HepG2 (cell line): ENCODE results near the gene ACAD11. TPM values are rescaled to one million over a fixed set of nuclear protein-coding genes. Genes with fewer than 3 reads are reported as not detected.
"Not testable (repeated sequence)": the region's sequence is repeated elsewhere in the genome, so short reads cannot be mapped to it uniquely, and the experiment has no call there.

ENCODE experiments used
- ATAC-seq: fragments of 200-7000 bp; cut with Tn5 transposase; 3 replicates; pipeline ENCODE4 v1.9.1; 2020; ENCODE audit warnings: mild to moderate bottlenecking, moderate library complexity
- BruUV-seq: library from RNA; stranded (reverse); fragments of 400-500 nt; replicated peaks from 2 replicates; lab custom pipeline; 2021; lab: Mats Ljungman, UMichigan
- CTCF ChIA-PET: fragments of 300-600 bp; formaldehyde crosslinking; extraction: SDS; loops from one replicate; lab custom pipeline; 2021; ENCODE audit warnings: low total read pairs, inconsistent platforms, low intra/inter-chr PET ratio; lab: Yijun Ruan, JAX
- POLR2A ChIA-PET: fragments of 350-600 bp; sonication (Branson Sonifier 250); formaldehyde crosslinking; loops from one replicate; lab custom pipeline; 2020; ENCODE audit warnings: antibody characterized with exemption, inconsistent platforms; lab: Yijun Ruan, JAX
- DNase-seq: peaks from one replicate; pipeline ENCODE4 v3.0.0-alpha.2; 2015; ENCODE audit warnings: low spot score
- FAIRE-seq: peaks from 3 replicates; lab custom pipeline; 2011; peaks lifted over from hg19 to GRCh38; lab: Jason Lieb, UNC
- H2AFZ ChIP-seq: one replicate; pipeline ENCODE4 v1.6.1; 2011; ENCODE audit warnings: low read length, inconsistent platforms
- H3K27ac ChIP-seq: fragments of 300-600 bp; 3 replicates; pipeline ENCODE4 v1.8.0; 2011; ENCODE audit warnings: mixed run types, mild to moderate bottlenecking, mixed read lengths, low read length, inconsistent platforms; ENCODE audit not compliant: insufficient read depth; ENCODE audit errors: extremely low read length
- H3K27me3 ChIP-seq, 2 experiments: fragments of 200-600 bp in 1 of 2; 2 replicates in 1 of 2; 3 replicates in 1 of 2; pipeline versions ENCODE4 v1.6.0 to v1.8.0; 2011; ENCODE audit warnings: low read length in 2 of 2, mild to moderate bottlenecking in 2 of 2, moderate library complexity in 2 of 2, inconsistent platforms in 1 of 2; ENCODE audit not compliant: insufficient read depth in 2 of 2, control insufficient read depth in 1 of 2
- H3K36me3 ChIP-seq, 2 experiments: fragments of 200-600 bp in 1 of 2; replicated peaks in 1 of 2; 2 replicates in 1 of 2; 3 replicates in 1 of 2; pipeline versions ENCODE4 v1.5.1 to v1.8.0; 2011; ENCODE audit warnings: low read length in 2 of 2, inconsistent platforms in 1 of 2; ENCODE audit not compliant: insufficient read depth in 2 of 2, control insufficient read depth in 1 of 2
- H3K4me1 ChIP-seq: 2 replicates; pipeline ENCODE4 v1.5.1; 2012; ENCODE audit warnings: low read length, inconsistent platforms; ENCODE audit not compliant: insufficient read depth
- H3K4me2 ChIP-seq: 2 replicates; pipeline ENCODE4 v1.6.0; 2011; ENCODE audit warnings: low read depth, low read length, inconsistent platforms
- H3K4me3 ChIP-seq, 3 experiments: fragments of 200-600 bp in 1 of 3; sonication (generic), shearing (Covaris generic) in 1 of 3; replicated peaks in 1 of 3; 2 replicates each; pipeline ENCODE4 v1.5.1; 2011 to 2016; ENCODE audit warnings: low read length in 3 of 3, inconsistent platforms in 2 of 3, low read depth in 2 of 3, mild to moderate bottlenecking in 2 of 3, control low read depth in 1 of 3, mixed read lengths in 1 of 3; ENCODE audit not compliant: insufficient read depth in 1 of 3
- H3K79me2 ChIP-seq: one replicate; pipeline ENCODE4 v1.6.1; 2011; ENCODE audit warnings: low read length, inconsistent platforms; ENCODE audit not compliant: insufficient read depth
- H3K9ac ChIP-seq: 2 replicates; pipeline ENCODE4 v1.6.0; 2011; ENCODE audit warnings: mild to moderate bottlenecking, low read depth, low read length, inconsistent platforms; ENCODE audit not compliant: insufficient read depth
- H3K9me3 ChIP-seq: 2 replicates; pipeline ENCODE4 v1.5.1; 2012; ENCODE audit warnings: mild to moderate bottlenecking, low read length
- H4K20me1 ChIP-seq: 2 replicates; pipeline ENCODE4 v1.6.0; 2011; ENCODE audit warnings: inconsistent platforms, mild to moderate bottlenecking, low read length, moderate library complexity; ENCODE audit not compliant: insufficient read depth
- GMEB2 ChIP-seq: IDR thresholded peaks from 2 replicates; pipeline ENCODE4 v1.6.1; 2016; ENCODE audit warnings: missing biosample characterization, missing genetic modification reagents, low read depth
- MED8 ChIP-seq: sonication (generic); formaldehyde crosslinking; IDR thresholded peaks from 2 replicates; pipeline ENCODE4 v1.8.1; 2023; ENCODE audit warnings: mild to moderate bottlenecking, missing genetic modification reagents; ENCODE audit not compliant: insufficient replicate concordance
- MYC ChIP-seq: sonication (generic); formaldehyde crosslinking; IDR thresholded peaks from 2 replicates; pipeline ENCODE4 v1.9.0; 2021; ENCODE audit warnings: missing genetic modification reagents, borderline replicate concordance
- RFX5 ChIP-seq: IDR thresholded peaks from 2 replicates; pipeline ENCODE4 v1.6.1; 2011; ENCODE audit warnings: low read depth, low read length, improper control_type of control experiment
- USF2 ChIP-seq, 2 experiments: sonication (generic) in 1 of 2; formaldehyde crosslinking in 1 of 2; IDR thresholded peaks; 2 replicates each; pipeline versions ENCODE4 v1.5.1 to v1.6.1; 2011 to 2020; ENCODE audit warnings: borderline replicate concordance in 1 of 2, low read depth in 1 of 2, low read length in 1 of 2, mild to moderate bottlenecking in 1 of 2, missing genetic modification reagents in 1 of 2, moderate library complexity in 1 of 2
- ZBTB14 ChIP-seq: sonication (generic); formaldehyde crosslinking; IDR thresholded peaks from 2 replicates; pipeline ENCODE4 v1.4.0; 2020; ENCODE audit warnings: missing genetic modification reagents
- ZBTB44 ChIP-seq: sonication (generic); formaldehyde crosslinking; IDR thresholded peaks from 2 replicates; pipeline ENCODE4 v1.4.0; 2020; ENCODE audit warnings: missing genetic modification reagents
- ZNF773 ChIP-seq: sonication (generic); formaldehyde crosslinking; IDR thresholded peaks from 2 replicates; pipeline ENCODE4 v1.4.0; 2020; ENCODE audit warnings: missing genetic modification reagents, borderline replicate concordance
- ZNF784 ChIP-seq: sonication (generic); formaldehyde crosslinking; IDR thresholded peaks from 2 replicates; pipeline ENCODE4 v1.5.1; 2020; ENCODE audit warnings: missing genetic modification reagents, mild to moderate bottlenecking, borderline replicate concordance
- WGBS: methylation state at CpG from one replicate; pipeline ENCODE4 v1.1.6; 2017; ENCODE audit warnings: low lambda C conversion rate; 5-methylcytosine and 5-hydroxymethylcytosine counted together
- in situ Hi-C: cut with HindIII; loops from 2 replicates; pipeline ENCODE4 v1.10.0; 2017; ENCODE audit warnings: low pct_unique_long_range_greater_than_20kb; ENCODE audit not compliant: extremely low pct_ligation_motif_present
- intact Hi-C: fragments of 100-400 bp; cut with micrococcal nuclease; formaldehyde crosslinking; loops from one replicate; pipeline ENCODE4 v1.10.0; 2022; ENCODE audit not compliant: unreplicated experiment
- polyA plus RNA-seq, 8 experiments: library from polyadenylated mRNA; depleted of rRNA in 3 of 8; stranded (reverse) in 7 of 8; unstranded in 1 of 8; fragments of >200 nt; fragmentation: Illumina TruSeq in 4 of 8; extraction: Trizol in 4 of 8; gene quantifications; 2 replicates each; pipeline versions ENCODE4 v1.2.1 to v1.2.3, GENCODE V29; 2011 to 2016; ENCODE audit warnings: low read depth in 4 of 8, missing spikeins in 1 of 8, mixed read lengths in 1 of 8; ENCODE audit not compliant: insufficient read depth in 1 of 8
- total RNA-seq, 5 experiments: library from RNA; depleted of rRNA; stranded (reverse); fragments of >200 nt; fragmentation: Illumina TruSeq; extraction: Trizol; gene quantifications; 2 replicates each; pipeline ENCODE4 v1.2.3, GENCODE V29; 2016; ENCODE audit warnings: low read depth in 1 of 5

ACAD11 gene
- total and polyA plus RNA-seq, 2 of the 13 experiments (the other 11 are each of a cell fraction or from before 2014, with no cell fraction given) = 30.6 to 56.9 TPM

- H3K4me2 ChIP-seq, H3K9me3 ChIP-seq, H3K4me1 ChIP-seq, H3K4me3 ChIP-seq, H3K27ac ChIP-seq, H4K20me1 ChIP-seq, CTCF ChIA-PET, BruUV-seq, FAIRE-seq, H3K27me3 ChIP-seq, POLR2A ChIA-PET, H2AFZ ChIP-seq, in situ Hi-C loops, H3K79me2 ChIP-seq, ATAC-seq, intact Hi-C loops, H3K9ac ChIP-seq, DNase-seq: not testable (repeated sequence)
- no CpG with 5 or more reads among the region's 1 CpG for WGBS
- peaks cover 0 to 20% of the 10 kb centered on the region in 2 experiments; a peak in 4 of 5 replicates for H3K36me3 ChIP-seq
- peak; percentile 47; the same call in 1 of the 2 replicates for TF ChIP-seq RFX5
Observed at GRCh38 chr3:132600614-132601013, 59.0 kb downstream of the ACAD11 start.

GRCh38 chr3:132598181-132598580, 61.4 kb downstream of the ACAD11 start:
- H3K4me2 ChIP-seq = no peak overlapping the region
- H3K27me3 ChIP-seq = no peaks in the 10 kb centered on the region
- no peaks in the 10 kb centered on the region for H3K9me3 ChIP-seq
- ChIA-PET CTCF (no interaction called here), POLR2A (no interaction called here)
- ATAC-seq (no peak), FAIRE-seq (no peak), DNase-seq (no peak)
- in situ Hi-C loops = no loop called here
- no peaks in the 10 kb centered on the region for H4K20me1 ChIP-seq
- peaks cover 0 to 13% of the 10 kb centered on the region in 2 experiments; a peak in 3 of 5 replicates for H3K36me3 ChIP-seq
- TF ChIP-seq ZBTB44 (no peak), MED8 (CRISPR knock-in tag) (no peak), MYC (CRISPR knock-in tag) (no peak), ZNF773 (no peak), USF2 (IDR thresholded peaks at IDR 0.05; ENCODE audit: low read depth, low read length) (no peak), USF2 (CRISPR knock-in tag; IDR thresholded peaks at IDR 0.05; ENCODE audit: borderline replicate concordance) (no peak), ZBTB14 (CRISPR knock-in tag) (no peak), ZNF784 (CRISPR knock-in tag) (no peak), GMEB2 (CRISPR knock-in tag) (no peak)
- no peak overlapping the region for H3K9ac ChIP-seq
- peaks cover 7% of the 10 kb centered on the region; the same call in 1 of the 2 replicates for H3K4me1 ChIP-seq
- H3K4me3 ChIP-seq = no peak overlapping the region
- 97% methylated on average over 3 of the region's 3 CpGs for WGBS
- H3K27ac ChIP-seq = no peak overlapping the region
- no peaks in the 10 kb centered on the region for H3K79me2 ChIP-seq
- no TSS peak for BruUV-seq
- no peak overlapping the region for H2AFZ ChIP-seq
- intact Hi-C loops = no loop called here
